WTC11 (cell line): ENCODE measurements around the gene TNS3. TPM values are rescaled to one million over a fixed set of nuclear protein-coding genes. Genes with fewer than 3 reads are reported as not detected.

Experiments
- ATAC-seq: fragments of 200-7000 bp; cut with Tn5 transposase; 2 replicates; pipeline ENCODE4 v1.10.0; 2021; ENCODE audit warnings: mild to moderate bottlenecking, moderate library complexity
- CTCF ChIA-PET: fragments of 300-600 bp; sonication (Branson Sonifier 250); formaldehyde crosslinking; loops from one replicate; lab custom pipeline; 2021; ENCODE audit warnings: antibody characterized with exemption; lab: Charles Lee
- POLR2A ChIA-PET: fragments of 350-600 bp; sonication (Branson Sonifier 250); formaldehyde crosslinking; loops from one replicate; lab custom pipeline; 2021; ENCODE audit warnings: antibody characterized with exemption; lab: Charles Lee
- DNase-seq: peaks from one replicate; pipeline ENCODE4 v3.0.0; 2021; ENCODE audit warnings: low spot score
- H3K27ac Mint-ChIP-seq: 2 replicates; pipeline ENCODE4 v1.8.0; 2021; ENCODE audit warnings: mixed read lengths
- H3K27me3 Mint-ChIP-seq: 2 replicates; pipeline ENCODE4 v1.8.0; 2021; ENCODE audit warnings: low read depth, mild to moderate bottlenecking, moderate library complexity, mixed read lengths
- H3K36me3 Mint-ChIP-seq: 2 replicates; pipeline ENCODE4 v1.8.0; 2021; ENCODE audit warnings: mixed read lengths
- H3K4me1 Mint-ChIP-seq: 2 replicates; pipeline ENCODE4 v1.8.0; 2022; ENCODE audit warnings: mixed read lengths
- H3K4me3 Mint-ChIP-seq: 2 replicates; pipeline ENCODE4 v1.8.0; 2021; ENCODE audit warnings: mild to moderate bottlenecking, moderate library complexity, mixed read lengths
- H3K9me3 Mint-ChIP-seq: 2 replicates; pipeline ENCODE4 v1.8.0; 2021; ENCODE audit warnings: mixed read lengths
- AR ChIP-seq: fragments of 250-450 bp; sonication (Bioruptor Pico); IDR thresholded peaks from 2 replicates; pipeline ENCODE4 v1.9.0; 2021; ENCODE audit warnings: mild to moderate bottlenecking
- ATF2 ChIP-seq: sonication (generic); formaldehyde crosslinking; IDR thresholded peaks from 2 replicates; pipeline ENCODE4 v1.8.1; 2022; ENCODE audit warnings: low read depth, missing genetic modification reagents, borderline replicate concordance
- CREM ChIP-seq: sonication (generic); formaldehyde crosslinking; IDR thresholded peaks from 2 replicates; pipeline ENCODE4 v1.8.1; 2022; ENCODE audit warnings: mild to moderate bottlenecking, missing genetic modification reagents, moderate library complexity
- HMGXB4 ChIP-seq: sonication (generic); formaldehyde crosslinking; IDR thresholded peaks from 2 replicates; pipeline ENCODE4 v1.8.1; 2023; ENCODE audit warnings: mild to moderate bottlenecking, moderate library complexity, missing genetic modification reagents
- JAZF1 ChIP-seq: fragments of 250-450 bp; sonication (Bioruptor Pico); IDR thresholded peaks from 2 replicates; pipeline ENCODE4 v1.9.0; 2021; ENCODE audit warnings: moderate library complexity, mild to moderate bottlenecking, inconsistent platforms
- MXD4 ChIP-seq: fragments of 250-450 bp; sonication (Bioruptor Pico); IDR thresholded peaks from 2 replicates; pipeline ENCODE4 v1.8.0; 2021; ENCODE audit warnings: mild to moderate bottlenecking, moderate library complexity, borderline replicate concordance
- NFE2L1 ChIP-seq: sonication (generic); formaldehyde crosslinking; IDR thresholded peaks from 2 replicates; pipeline ENCODE4 v1.8.1; 2023; ENCODE audit warnings: missing genetic modification reagents
- NFYB ChIP-seq: sonication (generic); formaldehyde crosslinking; conservative IDR thresholded peaks from 2 replicates; pipeline ENCODE4 v1.8.0; 2022; ENCODE audit warnings: low read depth, missing genetic modification reagents
- NR3C1 ChIP-seq: sonication (generic); formaldehyde crosslinking; conservative IDR thresholded peaks from 2 replicates; pipeline ENCODE4 v1.8.1; 2023; ENCODE audit warnings: low read depth, mild to moderate bottlenecking, missing genetic modification reagents
- SMAD3 ChIP-seq: sonication (generic); formaldehyde crosslinking; IDR thresholded peaks from 2 replicates; pipeline ENCODE4 v1.8.0; 2022; ENCODE audit warnings: missing genetic modification reagents, mild to moderate bottlenecking, borderline replicate concordance
- SMAD4 ChIP-seq: sonication (generic); formaldehyde crosslinking; IDR thresholded peaks from 2 replicates; pipeline ENCODE4 v1.8.0; 2022; ENCODE audit warnings: mild to moderate bottlenecking, missing genetic modification reagents
- ZNF121 ChIP-seq: sonication (generic); formaldehyde crosslinking; IDR thresholded peaks from 2 replicates; pipeline ENCODE4 v1.8.0; 2023; ENCODE audit warnings: missing genetic modification reagents
- ZNF138 ChIP-seq: sonication (generic); formaldehyde crosslinking; conservative IDR thresholded peaks from 2 replicates; pipeline ENCODE4 v1.8.1; 2022; ENCODE audit warnings: mild to moderate bottlenecking, moderate library complexity, missing genetic modification reagents
- ZNF396 ChIP-seq: fragments of 250-450 bp; sonication (Bioruptor Pico); IDR thresholded peaks from 2 replicates; pipeline ENCODE4 v1.8.0; 2021; ENCODE audit warnings: mild to moderate bottlenecking, moderate library complexity, borderline replicate concordance
- ZNF425 ChIP-seq: fragments of 250-450 bp; sonication (Bioruptor Pico); conservative IDR thresholded peaks from 2 replicates; pipeline ENCODE4 v1.9.0; 2021; ENCODE audit warnings: mild to moderate bottlenecking
- total RNA-seq: library from RNA; stranded (reverse); gene quantifications from 3 replicates; pipeline ENCODE4 v1.2.3, GENCODE V29; 2021

The TNS3 gene
- total RNA-seq, 1 experiment from 2014 or later, result 37.7 TPM

GRCh38 chr7:47385536-47386125 is 196.3 kb downstream of the TNS3 start:
- Mint-ChIP-seq H3K9me3 (no peaks in the 10 kb centered on the region), H3K4me1 (peaks cover 11% of the 10 kb centered on the region), H3K27ac (no peak overlapping the region), H3K36me3 (no peaks in the 10 kb centered on the region), H3K27me3 (no peaks in the 10 kb centered on the region), H3K4me3 (no peak overlapping the region)
- ATAC-seq (no peak), DNase-seq (no peak)
- POLR2A ChIA-PET, result no interaction called here
- TF ChIP-seq SMAD3 (CRISPR knock-in tag) (no peak), ATF2 (CRISPR knock-in tag) (no peak), SMAD4 (no peak), NR3C1 (CRISPR knock-in tag) (no peak), MXD4 (CRISPR knock-in tag) (no peak), NFE2L1 (CRISPR knock-in tag) (no peak), ZNF121 (CRISPR knock-in tag) (no peak), ZNF425 (CRISPR knock-in tag) (no peak)
- TF ChIP-seq, all 79 proteins: peak for 0
- CTCF ChIA-PET, result interaction anchor here (0.8 to 1.7 kb wide), 2 partner anchors 17 to 120 kb away, joined by 3 to 5 read pairs; no protein-coding TSS in a partner anchor

GRCh38 chr7:47384755-47385535 is 197.0 kb downstream of the TNS3 start:
- ATAC-seq, result no peak
- H3K27me3 Mint-ChIP-seq, result no peaks in the 10 kb centered on the region
- peaks cover 16% of the 10 kb centered on the region for H3K4me1 Mint-ChIP-seq
- CTCF ChIA-PET, result interaction anchor here (0.8 to 1.7 kb wide), 2 partner anchors 18 to 119 kb away, joined by 3 to 5 read pairs; no protein-coding TSS in a partner anchor
- TF ChIP-seq ZNF138 (CRISPR knock-in tag), result no peak
- no peak for TF ChIP-seq ZNF396 (CRISPR knock-in tag)
- TF ChIP-seq HMGXB4 (CRISPR knock-in tag), result no peak
- TF ChIP-seq, all 79 proteins: peak for 0
- Mint-ChIP-seq H3K9me3 (no peaks in the 10 kb centered on the region), H3K4me3 (no peak overlapping the region), H3K27ac (peak overlapping the region; percentile 26; the same call in 1 of the 2 replicates), H3K36me3 (no peaks in the 10 kb centered on the region)
- no peak for DNase-seq
- POLR2A ChIA-PET, result no interaction called here

- Mint-ChIP-seq H3K27me3 (no peaks in the 10 kb centered on the region), H3K27ac (peak overlapping the region; percentile 34), H3K36me3 (no peaks in the 10 kb centered on the region), H3K4me3 (no peak overlapping the region), H3K4me1 (peaks cover 26% of the 10 kb centered on the region), H3K9me3 (no peaks in the 10 kb centered on the region)
- ChIA-PET POLR2A (no interaction called here), CTCF (no interaction called here)
- DNase-seq, result no peak
- ATAC-seq, result no peak
- TF ChIP-seq NFYB (CRISPR knock-in tag), result no peak
- TF ChIP-seq ZNF425 (CRISPR knock-in tag), result no peak
- no peak for TF ChIP-seq CREM
- TF ChIP-seq AR (CRISPR knock-in tag), result no peak
- TF ChIP-seq JAZF1 (CRISPR knock-in tag), result no peak
Measured at GRCh38 chr7:47383696-47384445, 198.0 kb downstream of the TNS3 start.
